ENCODE measurements around the gene ACO2.

ACO2 gene

GRCh38 chr22:41504397-41504796, 35.5 kb downstream of the ACO2 start:
- no peak for DNase-seq (ENCODE audit: low spot score)
- TF ChIP-seq CTCF (IDR thresholded peaks at IDR 0.05; ENCODE audit: extremely low read depth, missing control alignments), result no peak

- no peak for TF ChIP-seq CTCF (IDR thresholded peaks at IDR 0.05; ENCODE audit: extremely low read depth, missing control alignments)
- DNase-seq (ENCODE audit: low spot score), result no peak
Measured at GRCh38 chr22:41504816-41505215, 35.9 kb downstream of the ACO2 start.

DNA sequence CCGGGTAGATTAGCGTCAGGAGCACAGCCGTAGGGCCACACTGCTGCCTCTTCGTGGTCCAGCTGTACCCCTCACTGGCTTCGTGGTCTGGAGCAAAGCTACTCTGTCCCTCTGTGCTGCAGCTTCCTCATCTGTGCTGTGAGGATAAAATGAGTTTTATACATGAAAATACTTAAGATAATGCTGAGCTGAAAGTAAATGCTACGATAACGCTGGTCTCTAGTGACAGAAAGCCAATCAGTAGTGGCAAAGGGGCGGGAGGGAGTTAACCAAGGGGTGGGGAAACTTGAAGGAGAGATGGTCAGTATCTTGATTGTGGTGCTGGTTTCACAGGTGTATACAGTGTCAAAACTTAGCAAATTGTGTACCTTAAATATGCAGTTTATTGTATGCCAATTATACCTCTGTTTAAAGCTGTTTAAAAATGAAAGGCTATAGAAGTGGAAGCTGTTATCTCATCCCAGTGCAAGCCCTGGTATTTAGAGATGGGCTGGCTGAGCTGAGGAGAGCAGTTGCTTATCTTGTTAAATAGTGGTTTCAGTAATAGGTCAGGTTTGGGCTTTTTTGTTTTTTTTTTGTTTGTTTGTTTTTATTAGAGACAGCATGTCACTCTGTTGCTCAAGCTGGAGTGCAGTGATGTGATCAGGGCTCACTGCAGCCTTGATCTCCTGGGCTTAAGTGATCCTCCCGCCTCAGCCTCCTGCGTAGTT, 36.7 kb downstream of the ACO2 start:
- TF ChIP-seq CTCF (IDR thresholded peaks at IDR 0.05; ENCODE audit: extremely low read depth, missing control alignments), result no peak
- no peak for DNase-seq (ENCODE audit: low spot score)

- DNase-seq (ENCODE audit: low spot score), result no peak
- no peak for TF ChIP-seq CTCF (IDR thresholded peaks at IDR 0.05; ENCODE audit: extremely low read depth, missing control alignments)
Measured at GRCh38 chr22:41507330-41508063, 38.6 kb downstream of the ACO2 start.

DNA sequence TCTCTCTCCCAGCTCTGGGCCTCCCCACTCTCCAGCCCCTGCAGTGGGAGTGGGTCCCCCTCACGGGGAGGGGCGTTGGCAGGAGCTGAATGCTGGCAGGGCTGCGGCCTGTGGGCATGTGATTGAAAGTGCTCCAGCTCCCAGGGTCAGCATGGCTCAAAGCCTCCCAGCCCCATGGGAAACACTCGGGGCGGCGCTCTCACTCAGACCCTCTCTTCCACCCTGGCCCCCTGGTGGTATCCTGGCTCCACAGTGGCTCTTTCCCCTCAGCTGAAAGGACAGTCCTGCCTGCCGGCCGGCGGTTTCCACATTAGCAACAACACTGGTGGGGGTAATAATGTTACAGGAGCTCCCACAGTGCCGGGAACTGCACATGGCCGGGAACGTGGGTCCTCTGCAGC, 39.9 kb downstream of the ACO2 start:
- TF ChIP-seq CTCF (IDR thresholded peaks at IDR 0.05; ENCODE audit: extremely low read depth, missing control alignments), result no peak
- DNase-seq (ENCODE audit: low spot score), result no peak

GRCh38 chr22:41511521-41511968, 42.6 kb downstream of the ACO2 start:
- TF ChIP-seq CTCF (IDR thresholded peaks at IDR 0.05; ENCODE audit: extremely low read depth, missing control alignments), result no peak
- no peak for DNase-seq (ENCODE audit: low spot score)

DNA sequence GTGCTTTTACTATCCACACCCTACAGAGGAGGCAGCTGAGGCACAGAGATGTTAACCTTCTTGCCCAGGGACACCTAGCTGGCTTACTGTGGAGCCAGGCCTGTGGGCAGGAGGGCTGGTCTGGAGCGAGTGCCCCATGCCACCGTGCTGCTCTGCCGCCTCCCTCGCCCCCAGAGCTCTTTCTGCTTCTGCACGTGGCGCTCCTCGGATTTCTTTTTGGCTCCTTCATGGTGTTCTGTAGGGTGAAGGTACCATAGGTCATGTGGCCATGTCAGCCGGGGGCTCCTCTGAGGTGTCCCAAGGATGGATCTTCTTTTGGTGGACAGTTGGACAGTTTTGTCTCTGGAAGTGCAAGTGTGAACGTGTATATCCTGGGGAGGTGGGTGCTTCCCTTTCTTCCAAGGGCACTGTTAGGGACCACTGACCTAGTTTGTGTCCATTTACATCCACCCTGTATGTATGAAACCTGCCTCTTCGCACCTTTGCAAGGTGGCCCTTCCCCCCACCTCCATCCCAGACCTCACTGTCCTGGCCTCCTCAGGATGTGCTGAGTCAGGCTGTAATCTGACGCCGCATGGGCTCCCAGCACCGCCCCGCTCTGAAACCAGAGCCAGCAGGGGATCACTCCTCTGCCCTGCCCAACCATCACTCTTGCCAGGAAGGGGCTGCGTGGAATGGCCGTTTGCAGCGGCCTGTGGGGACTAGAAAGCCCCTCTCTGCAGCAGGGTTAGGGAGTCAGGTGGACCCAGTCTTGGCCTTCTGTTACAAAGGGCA, 43.7 kb downstream of the ACO2 start:
- DNase-seq (ENCODE audit: low spot score), result no peak
- TF ChIP-seq CTCF (IDR thresholded peaks at IDR 0.05; ENCODE audit: extremely low read depth, missing control alignments), result no peak

Data from GM20000 (cell line).